GM20431 (cell line): ENCODE measurements around the gene ZSCAN20.

ENCODE experiments used
- in situ Hi-C: fragments of 300-500 bp; cut with MseI, MboI; formaldehyde crosslinking; loops from one replicate; pipeline ENCODE4 v1.15.0; 2020; ENCODE audit warnings: low sequenced_read_pairs; ENCODE audit not compliant: unreplicated experiment

The ZSCAN20 gene

GRCh38 chr1:33443080-33443704 is 29.3 kb upstream of the ZSCAN20 start:
- in situ Hi-C loops: no loop called here

- in situ Hi-C loops: no loop called here
These were observed 28.7 kb upstream of the ZSCAN20 start for GRCh38 chr1:33443705-33444180.

GRCh38 chr1:33445108-33445507 is 27.3 kb upstream of the ZSCAN20 start:
- in situ Hi-C loops: no loop called here

GRCh38 chr1:33446590-33446989 is 25.9 kb upstream of the ZSCAN20 start:
- in situ Hi-C loops: no loop called here

GRCh38 chr1:33454646-33455282 is 17.7 kb upstream of the ZSCAN20 start:
- in situ Hi-C loops: loop anchor here (25.0 kb wide), 1 partner anchor 167 kb away; no protein-coding TSS in a partner anchor

GRCh38 chr1:33455539-33456501 is 16.6 kb upstream of the ZSCAN20 start:
- in situ Hi-C loops: loop anchor here (25.0 kb wide), 1 partner anchor 169 kb away; no protein-coding TSS in a partner anchor

- in situ Hi-C loops: loop anchor here (25.0 kb wide), 1 partner anchor 169 kb away; no protein-coding TSS in a partner anchor
These were observed 16.0 kb upstream of the ZSCAN20 start for GRCh38 chr1:33456502-33456886.

- in situ Hi-C loops: loop anchor here (25.0 kb wide), 1 partner anchor 172 kb away; no protein-coding TSS in a partner anchor
These were observed 12.8 kb upstream of the ZSCAN20 start for GRCh38 chr1:33459691-33460090.

- in situ Hi-C loops: loop anchor here (25.0 kb wide), 1 partner anchor 173 kb away; no protein-coding TSS in a partner anchor
These were observed 12.3 kb upstream of the ZSCAN20 start for GRCh38 chr1:33460144-33460543.

- in situ Hi-C loops: loop anchor here (25.0 kb wide), 1 partner anchor 174 kb away; no protein-coding TSS in a partner anchor
These were observed 11.4 kb upstream of the ZSCAN20 start for GRCh38 chr1:33460947-33461629.

GRCh38 chr1:33462405-33463164 is 9.9 kb upstream of the ZSCAN20 start:
- in situ Hi-C loops: loop anchor here (25.0 kb wide), 1 partner anchor 175 kb away; no protein-coding TSS in a partner anchor

- in situ Hi-C loops: loop anchor here (25.0 kb wide), 1 partner anchor 177 kb away; no protein-coding TSS in a partner anchor
These were observed 7.9 kb upstream of the ZSCAN20 start for GRCh38 chr1:33464552-33464951.

GRCh38 chr1:33465316-33465715 is 7.1 kb upstream of the ZSCAN20 start:
- in situ Hi-C loops: loop anchor here (25.0 kb wide), 1 partner anchor 178 kb away; no protein-coding TSS in a partner anchor

- in situ Hi-C loops: loop anchor here (25.0 kb wide), 1 partner anchor 179 kb away; no protein-coding TSS in a partner anchor
These were observed 6.3 kb upstream of the ZSCAN20 start for GRCh38 chr1:33466159-33466558.

GRCh38 chr1:33468011-33468410 is 4.4 kb upstream of the ZSCAN20 start:
- in situ Hi-C loops: loop anchor here (25.0 kb wide), 1 partner anchor 181 kb away; no protein-coding TSS in a partner anchor

- in situ Hi-C loops: loop anchor here (25.0 kb wide), 1 partner anchor 181 kb away; no protein-coding TSS in a partner anchor
These were observed 3.9 kb upstream of the ZSCAN20 start for GRCh38 chr1:33468531-33468930.

GRCh38 chr1:33468967-33469366 is 3.5 kb upstream of the ZSCAN20 start:
- in situ Hi-C loops: loop anchor here (25.0 kb wide), 1 partner anchor 182 kb away; no protein-coding TSS in a partner anchor

GRCh38 chr1:33469691-33470090 is 2.8 kb upstream of the ZSCAN20 start:
- in situ Hi-C loops: loop anchor here (25.0 kb wide), 1 partner anchor 182 kb away; no protein-coding TSS in a partner anchor
